C4-2B (cell line): Measurements from ENCODE around the gene CYTH3.

Source experiments
- ZFX ChIP-seq: fragments of 450-650 bp; IDR thresholded peaks from 2 replicates; pipeline ENCODE4 v1.6.1; 2017
- TF ChIP-seq, protein P1 (sequence below): fragments of 450-650 bp; conservative IDR thresholded peaks from 2 replicates; pipeline ENCODE4 v1.5.1; 2017; ENCODE audit warnings: mild to moderate bottlenecking

DNA sequence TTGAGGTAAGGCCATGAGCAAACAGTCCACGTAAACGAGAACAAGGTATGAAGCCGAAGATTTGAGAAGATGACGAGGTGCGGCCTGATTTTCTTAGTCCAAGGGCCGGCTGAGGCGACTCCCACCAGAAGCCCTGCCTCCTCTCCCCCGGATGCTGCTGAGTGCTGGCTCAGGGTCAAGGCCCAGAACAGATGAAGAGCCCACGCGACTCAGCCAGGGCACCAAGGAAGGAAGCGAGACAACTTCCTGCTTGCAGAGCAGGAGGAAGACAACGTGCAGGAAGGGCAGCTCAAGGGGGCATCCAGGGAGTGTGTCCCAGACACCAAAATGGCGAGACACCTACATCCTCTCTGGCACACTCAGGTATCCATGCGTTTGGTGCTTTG lies 99.5 kb downstream of the CYTH3 start:
- TF ChIP-seq, protein P1, sequence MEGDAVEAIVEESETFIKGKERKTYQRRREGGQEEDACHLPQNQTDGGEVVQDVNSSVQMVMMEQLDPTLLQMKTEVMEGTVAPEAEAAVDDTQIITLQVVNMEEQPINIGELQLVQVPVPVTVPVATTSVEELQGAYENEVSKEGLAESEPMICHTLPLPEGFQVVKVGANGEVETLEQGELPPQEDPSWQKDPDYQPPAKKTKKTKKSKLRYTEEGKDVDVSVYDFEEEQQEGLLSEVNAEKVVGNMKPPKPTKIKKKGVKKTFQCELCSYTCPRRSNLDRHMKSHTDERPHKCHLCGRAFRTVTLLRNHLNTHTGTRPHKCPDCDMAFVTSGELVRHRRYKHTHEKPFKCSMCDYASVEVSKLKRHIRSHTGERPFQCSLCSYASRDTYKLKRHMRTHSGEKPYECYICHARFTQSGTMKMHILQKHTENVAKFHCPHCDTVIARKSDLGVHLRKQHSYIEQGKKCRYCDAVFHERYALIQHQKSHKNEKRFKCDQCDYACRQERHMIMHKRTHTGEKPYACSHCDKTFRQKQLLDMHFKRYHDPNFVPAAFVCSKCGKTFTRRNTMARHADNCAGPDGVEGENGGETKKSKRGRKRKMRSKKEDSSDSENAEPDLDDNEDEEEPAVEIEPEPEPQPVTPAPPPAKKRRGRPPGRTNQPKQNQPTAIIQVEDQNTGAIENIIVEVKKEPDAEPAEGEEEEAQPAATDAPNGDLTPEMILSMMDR: no peak
- TF ChIP-seq ZFX: no peak
